Activated CD4-positive, alpha-beta T cell treated with anti-CD3 and anti-CD28 coated beads, Interleukin-2, amount 50 U/mL, for 4 hours (primary cell): ENCODE data around the gene FAM156A.
A peak's percentile ranks its signal among the peaks of the same experiment; 100 is the strongest.
"Not testable (repeated sequence)": the region's sequence is repeated elsewhere in the genome, so short reads cannot be mapped to it uniquely, and the experiment has no call there.

Experiments used
- DNase-seq, 2 experiments: peaks; one replicate each; pipeline ENCODE4 v3.0.0-alpha.2; 2020

The FAM156A gene, protein sequence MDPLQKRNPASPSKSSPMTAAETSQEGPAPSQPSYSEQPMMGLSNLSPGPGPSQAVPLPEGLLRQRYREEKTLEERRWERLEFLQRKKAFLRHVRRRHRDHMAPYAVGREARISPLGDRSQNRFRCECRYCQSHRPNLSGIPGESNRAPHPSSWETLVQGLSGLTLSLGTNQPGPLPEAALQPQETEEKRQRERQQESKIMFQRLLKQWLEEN

DNA sequence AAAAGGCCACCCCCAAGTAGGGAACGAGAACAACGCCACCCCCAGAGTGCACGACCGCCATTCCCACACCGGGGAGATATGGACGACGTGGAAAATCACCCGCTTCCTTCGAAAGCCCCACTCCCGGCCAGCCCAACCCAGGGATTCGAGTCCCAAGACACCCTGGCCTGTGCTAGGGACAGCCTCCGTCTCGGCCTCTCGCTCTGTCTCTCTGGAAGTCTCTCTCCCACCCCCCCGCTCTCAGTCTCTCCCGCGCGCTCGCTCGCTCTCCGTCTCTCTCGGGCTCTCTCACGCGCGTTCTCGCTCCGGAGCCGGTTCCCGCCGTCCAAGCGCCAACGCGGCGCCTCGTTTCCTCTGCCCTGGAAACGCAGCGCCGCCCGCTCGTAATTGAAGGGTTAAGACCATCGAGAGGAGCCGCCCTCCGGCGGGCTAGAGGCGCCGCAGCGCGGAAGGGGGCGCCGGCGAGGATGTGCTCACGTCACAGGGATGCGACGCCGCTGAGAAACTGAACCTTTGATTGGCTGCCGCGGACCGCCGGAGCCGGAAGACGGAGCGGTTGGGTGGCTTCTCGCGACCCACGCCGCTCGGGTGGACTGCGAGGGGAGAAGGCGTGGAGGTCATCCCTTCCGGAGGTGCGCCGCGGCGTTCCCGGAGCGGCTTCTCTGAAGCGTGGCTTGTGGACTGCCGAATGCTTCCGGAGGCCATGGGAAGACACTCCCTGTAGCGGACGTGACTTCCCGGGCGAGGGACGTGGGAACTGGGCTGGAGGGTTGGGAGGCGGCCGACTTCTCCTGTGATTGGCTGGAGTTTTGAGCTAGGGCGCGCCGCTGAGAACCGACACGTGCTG, at the start of gene FAM156A:
FAM156A (minus strand) TSS at position 406 of the 847 bp plus-strand sequence. CDS start 9,930 bp downstream, outside the sequence.
- DNase-seq, result not testable (repeated sequence)

DNA sequence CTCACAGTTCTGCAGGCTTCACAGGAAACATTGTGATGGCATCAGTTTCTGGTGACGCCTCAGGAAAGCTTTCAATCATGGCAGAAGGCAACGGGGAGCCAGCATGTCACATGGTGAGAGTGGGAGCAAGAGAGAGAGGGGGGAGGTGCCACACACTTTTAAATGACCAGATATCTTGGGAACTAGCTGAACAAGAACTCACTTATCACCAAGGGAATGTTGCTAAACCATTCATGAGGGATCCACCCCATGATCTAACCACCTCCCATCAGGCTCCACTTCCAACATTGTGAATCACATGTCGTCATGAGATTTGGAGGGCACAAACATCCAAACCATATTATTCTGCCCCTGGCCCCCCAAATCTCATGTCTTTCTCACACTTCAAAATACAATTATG, 47.0 kb upstream of the FAM156A start:
- DNase-seq, result no peak

DNA sequence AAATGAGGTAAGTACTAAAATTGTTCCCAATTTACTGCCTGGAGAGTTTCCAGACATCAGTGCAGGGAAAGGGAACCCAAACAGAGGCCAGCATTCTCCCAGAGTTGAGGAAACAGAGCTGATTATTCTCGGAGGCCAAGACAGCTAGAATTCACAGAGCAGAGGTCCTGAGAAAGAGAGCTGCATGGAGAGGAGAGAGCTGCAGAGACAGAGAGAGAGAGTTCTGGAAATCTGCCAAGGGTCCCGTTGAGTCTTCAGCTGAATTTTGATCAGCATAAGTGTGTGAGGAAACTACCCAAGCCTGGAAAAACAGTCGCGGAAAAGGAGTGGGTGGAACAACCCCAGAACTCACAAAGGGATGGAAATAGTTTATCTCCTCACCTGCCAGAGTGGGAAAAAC, 46.5 kb upstream of the FAM156A start:
- DNase-seq, result no peak

DNA sequence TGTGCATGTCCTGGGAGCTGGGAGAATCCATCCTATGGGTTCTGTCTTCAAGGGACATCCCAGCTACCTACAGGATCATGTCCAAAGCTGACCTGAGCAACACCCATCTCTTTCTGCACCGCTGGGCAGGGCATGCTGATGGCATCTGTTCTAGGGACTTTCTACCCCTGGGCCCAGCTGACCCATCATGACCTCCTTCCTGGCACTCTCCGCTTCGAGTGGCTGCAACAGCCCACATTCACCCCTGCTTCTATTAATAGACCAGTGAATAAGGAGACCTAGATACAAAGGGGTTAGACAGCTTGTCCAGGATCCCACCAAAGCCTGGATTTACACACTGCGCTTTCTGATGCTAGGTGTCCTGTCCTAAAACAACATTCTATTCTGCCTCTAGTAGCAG, 45.7 kb upstream of the FAM156A start:
- DNase-seq, result no peak

DNA sequence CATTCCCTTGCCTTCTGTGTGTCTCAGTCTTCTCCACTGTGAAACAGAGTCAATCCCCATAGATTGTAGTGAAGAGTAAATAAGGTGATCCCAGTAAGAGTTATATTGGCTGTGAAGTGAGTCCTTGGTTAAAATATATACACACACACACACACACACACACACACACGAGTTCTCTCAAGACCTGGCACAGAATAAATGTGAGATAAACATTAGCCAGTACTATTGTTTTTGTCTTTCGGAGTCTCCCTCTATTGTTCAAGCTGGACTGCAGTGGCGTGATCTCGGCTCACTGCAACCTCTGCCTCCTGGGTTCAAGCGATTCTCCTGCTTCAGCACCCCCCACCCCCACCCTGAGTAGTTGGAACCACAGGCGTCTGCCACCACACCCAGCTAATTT, 44.8 kb upstream of the FAM156A start:
- no peak for DNase-seq

DNA sequence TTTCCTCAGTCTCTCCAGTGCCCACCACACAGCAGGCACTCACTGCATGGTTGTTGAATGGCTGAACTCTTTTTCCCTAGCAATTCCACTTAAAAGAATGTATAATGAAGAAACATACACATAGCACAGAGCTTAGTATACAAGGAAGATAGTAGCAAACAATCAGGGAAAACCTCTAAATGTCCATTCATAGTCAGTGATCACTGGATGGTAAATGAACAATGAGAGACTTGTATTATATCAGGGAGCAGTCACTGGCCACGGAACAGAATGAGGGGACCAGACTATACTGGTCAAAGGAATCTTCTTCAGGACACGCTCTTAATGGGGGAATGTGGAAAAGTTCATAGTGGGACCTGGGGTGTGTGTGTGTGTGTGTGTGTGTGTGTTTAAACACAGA, 43.6 kb upstream of the FAM156A start:
- DNase-seq, result no peak

DNA sequence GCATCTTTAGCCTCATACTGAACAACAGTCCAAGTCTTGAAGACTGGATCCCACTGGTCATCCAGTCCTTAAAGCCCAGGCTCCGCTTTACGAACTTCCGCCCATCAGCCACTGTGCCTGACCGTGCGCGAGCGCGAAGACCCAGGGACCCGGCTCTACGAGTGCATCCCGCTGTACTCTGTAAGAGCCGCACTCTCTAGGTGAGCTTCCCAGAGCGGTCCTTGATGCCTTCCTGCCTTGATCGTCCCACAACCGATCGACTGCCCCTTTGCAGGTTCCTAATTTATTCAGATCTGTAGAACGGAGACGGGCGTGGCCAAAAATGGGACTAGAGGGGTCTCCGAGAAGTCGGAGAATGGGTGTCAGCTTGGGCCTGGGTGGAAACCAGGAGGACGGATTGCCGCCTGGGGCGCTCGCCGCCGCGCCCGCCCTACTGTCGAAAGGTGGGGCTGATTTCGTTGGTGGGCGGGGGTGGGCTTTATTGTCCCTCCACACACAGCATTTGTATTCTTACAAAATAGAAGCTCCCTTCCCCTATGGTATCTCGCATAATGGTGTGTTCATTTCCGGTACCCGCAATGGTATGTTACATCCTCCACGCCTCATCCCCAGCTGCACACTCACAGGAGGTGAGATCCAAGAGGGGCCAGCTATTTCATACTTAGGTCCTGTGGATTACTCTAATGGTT, 42.3 kb upstream of the FAM156A start:
- no peak for DNase-seq

DNA sequence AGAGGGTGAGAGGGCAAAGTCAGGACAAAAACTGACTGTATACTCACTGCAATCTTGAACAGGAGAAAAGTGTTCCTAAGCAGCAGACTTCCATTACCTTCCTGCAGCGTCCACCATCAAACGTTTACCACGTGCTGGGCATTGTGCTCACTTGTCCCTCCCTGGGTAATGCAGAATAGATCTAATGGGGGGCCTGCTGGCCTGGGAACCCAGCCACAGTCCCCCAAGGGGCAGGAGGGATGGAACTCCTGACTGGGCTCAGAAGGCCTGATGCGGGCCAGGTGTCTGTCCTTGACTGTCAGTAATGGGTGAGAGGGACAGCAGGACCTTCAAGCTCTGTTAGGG, 37.6 kb upstream of the FAM156A start:
- DNase-seq, result no peak

DNA sequence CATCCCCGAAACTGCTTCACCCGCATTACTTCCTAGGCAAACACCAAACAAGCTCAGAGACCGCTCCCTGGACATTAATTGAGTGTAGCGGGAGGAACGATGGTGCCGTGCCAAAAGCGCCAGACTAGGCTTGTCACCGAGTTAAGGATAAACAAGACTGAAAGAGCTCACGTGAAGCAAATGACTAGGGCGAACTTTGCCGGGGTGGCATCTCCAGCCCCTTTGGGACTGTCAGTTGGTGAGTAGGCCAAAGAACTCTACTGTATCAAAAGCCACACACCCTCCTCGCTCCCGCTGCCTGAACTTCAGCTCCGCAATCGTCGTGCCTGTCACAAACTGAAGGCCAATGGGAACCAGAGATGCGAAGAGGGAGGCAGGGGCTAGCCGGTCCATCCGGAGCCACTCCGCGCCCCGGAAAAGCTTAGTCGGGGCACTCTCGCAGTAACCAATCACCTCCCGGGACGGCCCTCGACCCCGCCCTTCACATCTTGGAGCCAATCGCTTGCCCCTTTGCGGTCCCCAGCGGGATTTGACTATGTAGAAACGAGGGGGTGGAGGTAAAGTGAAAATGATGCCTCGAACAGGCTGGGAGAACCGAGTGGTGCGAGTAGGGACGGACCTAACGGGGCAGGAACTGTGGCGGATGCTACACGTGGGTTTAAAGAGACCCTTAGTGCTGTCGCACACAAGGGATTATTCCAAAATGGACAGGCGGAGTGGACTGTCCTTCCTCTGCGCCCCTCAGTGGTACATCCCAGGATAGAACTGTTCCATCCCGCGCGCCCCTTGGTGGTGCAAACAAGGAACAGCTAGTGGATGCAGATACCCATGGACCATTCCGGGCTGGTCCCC, 37.0 kb upstream of the FAM156A start:
- DNase-seq, result peak; percentile 86 to 90

DNA sequence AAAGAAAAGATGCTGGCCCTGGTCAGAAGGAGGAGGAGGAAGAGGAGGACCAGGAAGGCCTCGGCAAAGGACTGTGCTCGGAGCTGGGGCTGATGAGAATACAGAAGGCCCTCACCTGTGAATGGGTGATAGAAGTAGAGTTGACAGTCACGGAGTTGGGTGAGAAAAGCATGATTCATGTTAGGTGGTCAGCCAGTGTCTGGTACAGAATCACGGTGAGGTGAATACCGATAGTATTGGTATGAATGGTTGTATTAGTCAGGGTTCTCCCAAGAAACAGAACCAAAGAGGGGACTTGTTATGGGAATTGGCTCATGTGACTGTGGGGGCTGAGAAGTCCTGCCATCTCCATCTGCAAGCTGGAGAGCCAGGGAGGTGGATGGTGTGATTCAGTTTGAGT, 32.5 kb upstream of the FAM156A start:
- DNase-seq, result no peak

DNA sequence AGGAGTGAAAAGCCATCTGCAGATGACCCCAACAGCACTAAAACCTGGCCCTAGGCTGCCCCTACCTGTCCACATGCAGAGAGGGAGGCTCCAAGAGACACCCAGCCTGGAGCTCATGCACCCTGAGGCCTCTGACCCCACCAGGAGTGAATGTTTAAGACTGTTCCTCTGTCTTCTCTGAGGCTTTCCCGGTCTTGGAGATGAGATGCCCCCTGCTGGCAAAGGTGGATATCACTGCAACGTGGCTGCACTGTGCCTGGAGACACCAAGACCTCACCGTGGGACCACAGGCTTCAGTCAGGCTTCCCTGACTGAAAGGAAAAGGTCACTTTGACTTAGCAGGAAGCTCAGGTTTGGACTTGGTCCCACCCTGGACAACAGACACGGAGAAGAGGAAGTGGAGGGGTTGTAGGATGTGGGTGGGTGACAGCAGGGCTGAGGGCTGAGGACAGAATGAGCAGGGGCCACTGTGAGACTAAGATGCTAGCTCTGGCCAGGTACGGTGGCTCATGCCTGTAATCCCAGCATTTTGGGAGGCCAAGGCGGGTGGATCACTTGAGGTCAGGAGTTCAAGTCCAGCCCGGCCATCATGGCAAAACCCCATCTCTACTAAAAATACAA, 31.8 kb upstream of the FAM156A start:
- DNase-seq, result peak; percentile 39 to 47

DNA sequence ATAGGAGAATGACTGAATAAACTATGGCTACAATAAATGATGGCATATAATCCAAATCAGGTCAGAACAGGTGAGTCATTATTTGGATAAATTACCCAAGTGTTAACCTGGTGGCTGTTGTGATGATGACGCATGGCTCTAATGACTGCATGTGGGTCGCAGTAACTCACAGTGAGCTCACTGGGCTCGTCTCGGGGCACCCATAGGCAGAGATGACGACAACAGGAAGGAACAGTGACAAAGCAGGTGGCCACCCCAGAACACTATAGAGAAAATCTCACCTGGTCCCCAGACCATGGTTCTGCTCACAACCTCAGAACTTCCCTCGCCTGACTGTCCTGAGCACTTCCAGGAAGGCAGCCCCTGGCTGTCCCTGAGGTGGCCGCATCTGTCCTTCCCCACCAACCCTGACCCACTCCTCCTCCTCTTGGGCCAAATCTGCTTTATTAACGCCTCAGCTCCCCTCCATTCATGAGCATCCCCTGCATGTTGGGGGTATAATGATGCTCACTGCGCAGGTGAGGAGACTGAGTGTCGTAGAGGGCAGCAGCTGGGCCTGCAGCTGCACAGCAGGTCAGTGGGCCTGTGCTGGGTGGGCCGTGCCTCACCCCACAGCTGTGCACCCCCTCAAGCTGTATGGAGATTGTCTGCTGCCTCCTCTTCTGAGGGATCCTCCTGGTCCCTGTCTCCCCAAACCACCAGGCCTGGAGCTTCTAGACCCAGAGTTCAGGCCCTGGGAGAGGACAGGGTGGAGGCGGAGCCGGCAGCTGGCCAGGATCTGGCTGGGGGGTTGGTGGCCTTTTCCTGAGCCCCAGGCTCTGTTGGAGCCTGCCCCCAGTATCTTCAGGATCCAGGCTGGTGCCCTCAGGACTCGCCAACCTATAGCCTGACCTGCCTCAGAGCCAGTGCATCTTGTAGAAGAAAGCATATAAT, 30.9 kb upstream of the FAM156A start:
- DNase-seq, result no peak

DNA sequence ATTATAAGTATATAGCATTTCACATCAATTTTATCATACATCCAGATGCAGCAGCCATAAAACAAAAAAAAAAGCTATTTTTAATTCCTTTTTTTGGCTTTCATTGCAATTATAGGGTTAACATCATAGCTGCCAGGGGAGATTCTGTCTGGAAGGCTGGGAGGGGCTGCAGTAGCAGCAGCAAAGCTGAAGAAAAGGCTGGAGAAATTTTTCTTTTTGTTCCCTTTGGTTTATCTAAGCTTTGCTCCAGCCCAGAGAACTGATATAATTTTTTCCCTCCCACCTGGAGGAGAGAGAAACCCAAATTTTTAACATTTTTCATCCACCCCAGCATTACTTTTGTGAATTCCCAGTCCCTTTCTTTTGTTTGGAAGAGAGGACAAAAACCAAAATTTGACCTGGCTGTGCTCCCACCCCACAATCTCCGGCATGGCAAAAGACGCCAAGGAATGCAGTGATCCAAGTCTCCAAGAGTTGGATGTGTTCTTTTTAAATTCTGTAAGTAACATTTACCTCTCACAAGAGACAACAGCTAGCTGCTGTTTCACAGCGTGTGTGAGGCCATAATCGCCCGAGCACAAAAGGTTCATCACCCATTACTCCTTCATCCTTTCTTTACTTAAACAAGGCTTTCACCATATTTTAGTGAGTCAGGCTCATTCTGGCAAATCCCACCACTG, 25.1 kb upstream of the FAM156A start:
- no peak for DNase-seq

DNA sequence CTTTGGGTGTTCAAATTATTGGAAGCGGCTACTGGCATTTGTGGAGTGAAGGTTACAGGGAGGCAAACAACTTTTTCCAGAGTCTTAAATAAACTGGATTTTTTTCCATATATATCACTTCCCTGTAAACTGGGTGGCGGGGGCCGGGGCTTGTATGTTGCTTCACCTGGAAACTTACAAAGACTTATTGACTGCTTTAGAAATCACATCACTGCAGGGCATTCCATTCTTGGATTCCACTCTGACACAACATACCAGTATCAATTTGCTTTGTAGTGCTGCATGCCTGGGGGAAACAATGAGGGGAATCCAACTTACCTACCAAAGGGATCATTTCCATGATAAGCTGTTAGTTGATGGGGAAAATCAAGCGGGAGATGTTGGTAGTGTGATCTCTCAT, 21.7 kb upstream of the FAM156A start:
- DNase-seq, result no peak

DNA sequence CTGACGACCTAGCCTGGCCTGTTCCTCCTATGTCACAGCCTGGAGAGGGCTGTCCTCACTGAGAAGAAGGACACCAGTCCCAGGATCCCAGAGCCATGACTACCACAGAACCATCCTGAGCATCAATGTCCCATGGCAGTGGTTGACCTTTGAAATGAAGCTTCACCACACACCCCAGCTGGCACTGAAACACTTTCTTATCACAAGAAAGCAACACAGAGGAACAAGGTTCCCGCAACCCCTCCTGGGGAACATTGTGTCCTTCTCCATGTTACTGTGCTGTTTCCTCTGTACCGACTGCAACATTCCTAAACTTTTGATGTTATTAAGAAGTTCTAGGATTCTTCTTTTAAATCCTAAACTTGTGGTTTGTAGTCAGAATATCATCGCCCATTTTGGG, 21.2 kb upstream of the FAM156A start:
- DNase-seq, result no peak

DNA sequence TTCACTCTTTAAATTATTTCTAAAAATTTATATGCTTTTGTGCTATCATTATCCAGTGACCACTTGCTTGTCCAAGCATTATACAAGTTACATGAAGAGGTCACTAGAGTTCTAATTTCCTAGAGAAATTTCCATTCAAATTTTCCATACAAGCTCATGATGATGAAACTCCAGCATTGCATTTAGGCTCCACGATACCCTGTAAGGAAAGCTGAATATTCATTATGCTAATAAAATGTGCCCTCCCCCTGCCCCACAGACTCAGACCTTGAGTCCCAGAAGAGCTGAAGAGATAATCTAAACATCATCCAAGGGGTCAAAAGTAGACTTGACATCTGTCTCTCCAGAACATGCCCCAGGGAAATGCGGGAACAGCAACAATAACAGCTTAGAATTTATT, 19.6 kb upstream of the FAM156A start:
- DNase-seq, result no peak

DNA sequence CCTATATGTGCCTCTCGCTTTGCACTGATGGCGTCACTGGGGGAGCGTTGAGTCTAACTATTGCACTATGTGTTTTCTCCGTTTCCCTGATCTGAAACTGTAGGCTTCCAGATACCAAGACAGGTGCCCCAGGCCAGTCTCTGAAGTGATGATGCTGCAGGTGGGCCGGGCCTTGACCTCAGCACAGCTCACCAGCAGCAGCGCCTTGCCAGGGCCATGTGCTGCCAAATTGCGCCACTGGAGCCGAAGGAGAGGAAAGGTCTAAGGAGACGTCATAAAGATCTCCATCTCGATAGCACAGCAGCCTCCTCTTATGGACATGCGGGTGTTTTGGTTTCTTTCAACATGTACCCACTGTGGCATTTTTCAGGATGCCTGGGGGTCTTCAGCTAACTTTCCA, 17.3 kb upstream of the FAM156A start:
- DNase-seq, result not testable (repeated sequence)

DNA sequence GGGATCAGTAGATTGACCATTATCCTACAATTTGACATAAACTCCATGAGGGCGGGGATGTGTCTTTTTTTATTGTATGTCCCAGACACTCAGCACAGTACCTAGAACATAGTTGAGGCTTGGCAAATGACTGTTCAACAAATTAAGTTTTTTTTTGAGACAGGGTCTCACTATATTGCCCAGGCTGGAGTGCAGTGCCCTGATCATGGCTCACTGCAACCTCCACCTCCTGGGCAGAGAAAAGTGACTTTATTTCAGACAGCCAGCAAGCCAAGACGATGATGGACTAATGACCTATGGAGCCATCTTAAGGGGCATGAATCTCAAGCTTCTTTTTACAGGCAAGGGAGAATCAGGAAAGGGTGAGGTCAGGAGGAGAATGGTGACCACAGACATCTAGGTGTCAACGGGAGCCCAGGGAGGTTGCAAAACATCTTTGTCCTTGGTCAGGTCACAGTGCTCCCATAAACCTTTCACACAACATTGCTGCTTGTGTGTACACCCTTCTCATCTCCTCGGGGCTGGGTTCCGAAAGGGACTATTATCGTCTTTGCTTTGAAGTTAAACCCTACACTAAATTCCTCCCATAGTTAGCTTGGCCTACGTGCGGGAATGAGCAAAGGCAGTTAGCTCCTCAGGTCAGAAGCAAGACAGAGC, 16.1 kb upstream of the FAM156A start:
- not testable (repeated sequence) for DNase-seq

DNA sequence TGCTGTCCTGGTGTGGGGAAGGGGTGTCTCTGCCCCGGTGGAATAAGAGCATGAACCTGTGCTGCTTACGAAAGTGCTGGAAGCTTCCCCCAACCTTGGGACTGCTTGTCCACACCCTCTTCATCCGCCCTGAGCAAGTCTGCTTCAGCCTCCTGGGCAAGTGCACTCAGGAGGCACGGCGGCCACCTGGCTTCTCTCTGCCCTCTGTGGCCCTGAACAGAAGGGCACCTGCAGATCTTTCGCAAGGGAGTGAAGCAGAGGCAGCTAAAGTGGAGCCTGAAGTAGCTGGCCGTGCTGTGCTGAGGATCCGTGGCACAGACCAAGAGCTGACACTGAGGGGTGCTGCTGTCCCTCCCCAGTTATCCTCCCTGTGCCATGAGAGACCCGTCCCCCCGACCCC, 9.6 kb upstream of the FAM156A start:
- DNase-seq, result not testable (repeated sequence)
